Calu3 (cell line): ENCODE results near the gene RGMA. TPM values are rescaled to one million over a fixed set of nuclear protein-coding genes. Genes with fewer than 3 reads are reported as not detected.

Source experiments
- BruUV-seq: library from RNA; stranded (reverse); fragments of 400-500 nt; replicated peaks from 2 replicates; lab custom pipeline; 2021; lab: Mats Ljungman, UMichigan
- CTCF ChIA-PET: fragments of 300-600 bp; sonication (Branson Sonifier 250); formaldehyde crosslinking; loops from one replicate; lab custom pipeline; 2022; ENCODE audit warnings: antibody characterized with exemption; lab: Charles Lee
- DNase-seq: peaks from one replicate; pipeline ENCODE4 v3.0.0; 2022
- H3K27ac Mint-ChIP-seq: one replicate; pipeline ENCODE4 v1.8.0; 2022; ENCODE audit warnings: mixed read lengths; ENCODE audit not compliant: unreplicated experiment
- H3K27me3 Mint-ChIP-seq: one replicate; pipeline ENCODE4 v1.8.0; 2022; ENCODE audit warnings: mixed read lengths; ENCODE audit not compliant: unreplicated experiment
- H3K36me3 Mint-ChIP-seq: one replicate; pipeline ENCODE4 v1.8.0; 2022; ENCODE audit warnings: mild to moderate bottlenecking, moderate library complexity, mixed read lengths; ENCODE audit not compliant: insufficient read depth, unreplicated experiment
- H3K4me1 Mint-ChIP-seq: one replicate; pipeline ENCODE4 v1.8.0; 2022; ENCODE audit warnings: mild to moderate bottlenecking, low read depth, mixed read lengths; ENCODE audit not compliant: unreplicated experiment
- H3K4me3 Mint-ChIP-seq: one replicate; pipeline ENCODE4 v1.8.0; 2022; ENCODE audit warnings: mild to moderate bottlenecking, low read depth, moderate library complexity, mixed read lengths; ENCODE audit not compliant: unreplicated experiment
- H3K9me3 Mint-ChIP-seq: one replicate; pipeline ENCODE4 v1.8.0; 2022; ENCODE audit warnings: low read depth, mixed read lengths; ENCODE audit not compliant: unreplicated experiment
- CTCF ChIP-seq: fragments of 200-600 bp; IDR thresholded peaks from one replicate; pipeline ENCODE4 v1.8.0; 2022; ENCODE audit warnings: antibody characterized with exemption; ENCODE audit not compliant: unreplicated experiment
- intact Hi-C: fragments of 100-400 bp; cut with micrococcal nuclease; formaldehyde crosslinking; loops from one replicate; pipeline ENCODE4 v1.10.0; 2022; ENCODE audit not compliant: unreplicated experiment
- total RNA-seq: library from RNA; stranded (reverse); gene quantifications from 2 replicates; pipeline ENCODE4 v1.2.3, GENCODE V29; 2022

Gene RGMA
- total RNA-seq, 1 experiment from 2014 or later: 0.78 TPM

GRCh38 chr15:93028632-93029213 is 60.3 kb downstream of the RGMA start:
- Mint-ChIP-seq H3K4me3 (no peak overlapping the region), H3K27me3 (no peaks in the 10 kb centered on the region), H3K4me1 (peaks cover 23% of the 10 kb centered on the region), H3K36me3 (peaks cover 56% of the 10 kb centered on the region), H3K27ac (no peak overlapping the region), H3K9me3 (no peaks in the 10 kb centered on the region)
- no peak for DNase-seq
- CTCF ChIA-PET: interaction anchor here (1.3 to 5.6 kb wide), 2 partner anchors 15 to 1091 kb away, joined by 3 to 75 read pairs; no protein-coding TSS in a partner anchor
- TF ChIP-seq CTCF: no peak
- no TSS peak for BruUV-seq
- intact Hi-C loops: no loop called here

- no peak overlapping the region for H3K4me3 Mint-ChIP-seq
- TF ChIP-seq CTCF: no peak
- no peaks in the 10 kb centered on the region for H3K27me3 Mint-ChIP-seq
- no TSS peak for BruUV-seq
- H3K9me3 Mint-ChIP-seq: no peaks in the 10 kb centered on the region
- peaks cover 59% of the 10 kb centered on the region for H3K36me3 Mint-ChIP-seq
- H3K27ac Mint-ChIP-seq: no peak overlapping the region
- DNase-seq: no peak
- peaks cover 23% of the 10 kb centered on the region for H3K4me1 Mint-ChIP-seq
- CTCF ChIA-PET: interaction anchor here (5.6 kb wide), 1 partner anchor 1092 kb away, joined by 75 read pairs; no protein-coding TSS in a partner anchor
- intact Hi-C loops: no loop called here
Observed at GRCh38 chr15:93028111-93028631, 60.8 kb downstream of the RGMA start.

- H3K4me3 Mint-ChIP-seq: no peak overlapping the region
- CTCF ChIA-PET: no interaction called here
- H3K4me1 Mint-ChIP-seq: peaks cover 23% of the 10 kb centered on the region
- H3K27me3 Mint-ChIP-seq: no peaks in the 10 kb centered on the region
- no peak for DNase-seq
- H3K27ac Mint-ChIP-seq: peak overlapping the region; percentile 72
- no peaks in the 10 kb centered on the region for H3K9me3 Mint-ChIP-seq
- intact Hi-C loops: no loop called here
- peaks cover 67% of the 10 kb centered on the region for H3K36me3 Mint-ChIP-seq
- no peak for TF ChIP-seq CTCF
- BruUV-seq: no TSS peak
Observed at GRCh38 chr15:93027413-93027812, 61.6 kb downstream of the RGMA start.

GRCh38 chr15:93026380-93026817 is 62.6 kb downstream of the RGMA start:
- Mint-ChIP-seq H3K36me3 (peaks cover 72% of the 10 kb centered on the region), H3K27me3 (no peaks in the 10 kb centered on the region), H3K4me1 (peaks cover 20% of the 10 kb centered on the region), H3K4me3 (no peak overlapping the region), H3K9me3 (no peaks in the 10 kb centered on the region), H3K27ac (peak overlapping the region; percentile 72)
- CTCF ChIA-PET: no interaction called here
- no peak for TF ChIP-seq CTCF
- no TSS peak for BruUV-seq
- no peak for DNase-seq
- intact Hi-C loops: no loop called here
